Memory B cell (primary cell): Measurements from ENCODE around the gene SMCO3.
A peak's percentile ranks its signal among the peaks of the same experiment; 100 is the strongest.

Source experiments
- ATAC-seq: fragments of 150-1000 bp; cut with Tn5 transposase; 2 replicates; pipeline ENCODE4 v1.10.0; 2021; ENCODE audit warnings: low read depth, mild to moderate bottlenecking, moderate library complexity
- DNase-seq, 2 donors: peaks; one replicate each; pipeline ENCODE4 v3.0.0; 2022; ENCODE audit warnings: low spot score in 2 of 2
- H3K27ac Mint-ChIP-seq: one replicate; pipeline ENCODE4 v1.8.0; 2022; ENCODE audit warnings: mild to moderate bottlenecking, moderate library complexity, mixed read lengths
- H3K27me3 Mint-ChIP-seq: one replicate; pipeline ENCODE4 v1.8.0; 2022; ENCODE audit warnings: mixed read lengths
- H3K36me3 Mint-ChIP-seq: one replicate; pipeline ENCODE4 v1.8.0; 2022; ENCODE audit warnings: mild to moderate bottlenecking, mixed read lengths
- H3K4me1 Mint-ChIP-seq: one replicate; pipeline ENCODE4 v1.8.0; 2022; ENCODE audit warnings: mixed read lengths
- H3K4me3 Mint-ChIP-seq: one replicate; pipeline ENCODE4 v1.8.0; 2022; ENCODE audit warnings: mild to moderate bottlenecking, moderate library complexity, mixed read lengths
- H3K9me3 Mint-ChIP-seq: one replicate; pipeline ENCODE4 v1.8.0; 2022; ENCODE audit warnings: mixed read lengths

The SMCO3 gene

DNA sequence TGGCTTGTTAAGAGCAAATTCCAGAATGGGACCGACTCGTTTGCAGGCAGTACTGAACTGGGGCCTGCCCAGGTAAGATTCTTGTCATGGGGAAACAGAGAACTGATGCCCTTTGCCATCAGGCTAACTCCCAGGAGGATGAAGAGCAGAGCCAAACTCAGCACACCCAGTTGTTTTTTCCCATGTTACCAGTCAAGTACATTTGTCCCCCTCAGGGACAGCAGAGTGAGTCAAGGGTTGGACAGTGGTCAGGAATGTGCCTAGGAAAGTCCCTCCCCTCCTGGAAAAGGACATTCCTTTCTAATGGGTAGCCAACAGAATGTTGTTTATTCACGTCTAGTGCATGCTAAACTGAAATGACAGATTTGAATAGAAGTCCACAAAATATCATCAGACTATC is 27.8 kb upstream of the SMCO3 start:
- peaks cover 1% of the 10 kb centered on the region for H3K9me3 Mint-ChIP-seq
- H3K36me3 Mint-ChIP-seq: no peaks in the 10 kb centered on the region
- no peak overlapping the region for H3K4me3 Mint-ChIP-seq
- ATAC-seq (no peak), DNase-seq (no peak)
- no peaks in the 10 kb centered on the region for H3K27me3 Mint-ChIP-seq
- H3K4me1 Mint-ChIP-seq: peaks cover 7% of the 10 kb centered on the region
- no peak overlapping the region for H3K27ac Mint-ChIP-seq

DNA sequence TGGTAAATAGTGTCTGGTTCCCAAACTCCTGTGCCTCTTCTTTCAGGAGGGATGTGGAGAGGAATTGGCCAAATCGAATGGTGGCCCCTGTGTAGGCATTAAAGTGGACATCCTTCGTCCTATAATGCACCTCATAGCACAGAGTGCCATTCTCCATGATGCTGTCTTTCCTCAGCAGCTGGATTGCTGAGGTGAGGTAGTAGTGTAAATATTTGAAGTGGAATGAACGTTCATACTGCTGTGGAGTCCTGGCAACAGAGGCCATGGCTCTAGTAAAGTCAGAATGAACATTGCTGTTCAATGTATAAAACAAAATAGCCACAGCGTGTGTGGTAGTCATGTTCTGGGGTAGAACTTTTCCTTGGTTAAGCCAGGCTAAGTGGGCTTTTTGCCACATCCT is 26.6 kb upstream of the SMCO3 start:
- peaks cover 7% of the 10 kb centered on the region for H3K4me1 Mint-ChIP-seq
- H3K9me3 Mint-ChIP-seq: peaks cover 1% of the 10 kb centered on the region
- no peaks in the 10 kb centered on the region for H3K36me3 Mint-ChIP-seq
- no peak overlapping the region for H3K4me3 Mint-ChIP-seq
- no peaks in the 10 kb centered on the region for H3K27me3 Mint-ChIP-seq
- no peak for DNase-seq
- ATAC-seq: no peak
- no peak overlapping the region for H3K27ac Mint-ChIP-seq

DNA sequence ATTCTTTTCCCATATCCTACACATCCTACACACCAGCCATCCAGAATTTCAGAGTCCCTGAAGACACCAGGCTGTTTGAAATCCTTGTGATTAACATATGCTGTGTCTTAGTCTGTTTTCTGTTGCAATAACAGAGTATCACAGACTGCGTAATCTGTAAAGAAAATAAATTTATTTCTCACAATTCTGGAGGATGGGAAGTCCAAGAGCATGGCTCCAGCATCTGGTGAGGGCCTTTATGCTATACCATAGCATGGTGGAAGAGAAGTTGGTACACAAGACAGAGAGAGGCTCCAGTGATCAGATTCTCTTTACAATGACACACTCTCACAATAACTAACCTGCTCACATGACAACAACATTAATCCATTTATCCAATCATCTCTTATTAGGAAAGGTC is 25.3 kb upstream of the SMCO3 start:
- no peaks in the 10 kb centered on the region for H3K36me3 Mint-ChIP-seq
- peaks cover 5% of the 10 kb centered on the region for H3K4me1 Mint-ChIP-seq
- DNase-seq (no peak), ATAC-seq (no peak)
- no peak overlapping the region for H3K27ac Mint-ChIP-seq
- H3K9me3 Mint-ChIP-seq: peaks cover 1% of the 10 kb centered on the region
- H3K27me3 Mint-ChIP-seq: no peaks in the 10 kb centered on the region
- H3K4me3 Mint-ChIP-seq: no peak overlapping the region

DNA sequence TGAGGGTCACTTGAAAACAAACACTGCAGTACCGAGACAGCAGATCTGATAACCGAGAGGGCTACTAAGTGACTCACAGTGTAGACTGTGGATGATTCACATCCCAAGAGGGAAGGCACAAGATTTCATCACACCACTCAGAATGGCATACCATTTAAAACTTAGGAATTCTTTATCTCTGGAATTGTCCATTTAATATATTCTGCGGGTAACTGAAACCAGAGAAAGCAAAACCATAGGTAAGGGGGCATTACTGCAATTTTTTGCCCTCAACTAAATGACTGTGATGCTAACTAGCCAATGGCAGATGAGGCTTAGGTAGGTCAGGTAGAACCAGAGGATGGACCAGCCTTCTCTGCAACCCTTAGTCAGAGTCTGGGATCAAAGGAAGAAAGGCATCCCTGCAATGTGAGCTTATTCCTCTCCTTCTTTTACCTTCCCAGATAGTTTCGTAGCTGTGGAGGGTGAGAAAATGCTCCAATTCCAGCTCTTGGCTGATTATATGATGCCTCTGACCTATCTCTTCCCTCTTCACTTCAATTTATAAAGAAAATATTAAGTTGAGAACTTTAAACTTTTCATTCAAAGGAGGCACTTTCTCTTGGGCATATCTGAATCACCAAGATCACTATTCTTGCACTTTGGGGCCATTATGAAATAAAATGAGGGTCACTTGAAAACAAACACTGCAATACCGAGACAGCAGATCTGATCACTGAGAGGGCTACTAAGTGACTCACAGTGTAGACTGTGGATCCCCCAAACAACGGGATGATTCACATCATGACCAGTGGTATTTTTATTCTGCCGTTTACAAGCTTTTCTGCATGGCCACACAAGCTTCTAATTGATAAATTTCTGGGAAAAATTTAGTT is 22.6 kb upstream of the SMCO3 start:
- Mint-ChIP-seq H3K9me3 (peaks cover 3% of the 10 kb centered on the region), H3K27me3 (peaks cover 5% of the 10 kb centered on the region), H3K4me3 (no peak overlapping the region), H3K27ac (no peak overlapping the region), H3K4me1 (peaks cover 5% of the 10 kb centered on the region), H3K36me3 (peaks cover 3% of the 10 kb centered on the region)
- no peak for DNase-seq
- ATAC-seq: no peak

DNA sequence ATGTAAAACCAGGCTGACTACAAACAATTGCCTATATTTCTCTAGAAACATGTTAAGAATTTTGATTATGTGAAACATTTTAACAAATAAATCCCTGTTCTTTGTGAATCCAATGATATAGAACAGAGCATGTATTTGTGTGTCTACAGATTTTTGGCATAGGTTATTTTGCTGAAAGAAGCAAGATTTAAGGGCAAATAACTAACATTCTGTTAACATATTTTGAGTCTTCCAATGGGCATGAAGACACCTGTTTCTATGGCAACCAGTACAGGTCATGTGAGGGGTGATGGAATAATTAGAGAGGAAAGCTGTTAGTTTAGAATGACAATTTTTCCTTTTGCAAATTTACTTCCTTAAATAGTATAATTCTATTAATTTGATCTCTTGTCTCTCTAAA is 20.5 kb upstream of the SMCO3 start:
- no peak overlapping the region for H3K4me3 Mint-ChIP-seq
- H3K27me3 Mint-ChIP-seq: peaks cover 6% of the 10 kb centered on the region
- H3K36me3 Mint-ChIP-seq: peaks cover 3% of the 10 kb centered on the region
- H3K9me3 Mint-ChIP-seq: peaks cover 3% of the 10 kb centered on the region
- no peak overlapping the region for H3K27ac Mint-ChIP-seq
- ATAC-seq (no peak), DNase-seq (no peak)
- H3K4me1 Mint-ChIP-seq: peaks cover 2% of the 10 kb centered on the region

DNA sequence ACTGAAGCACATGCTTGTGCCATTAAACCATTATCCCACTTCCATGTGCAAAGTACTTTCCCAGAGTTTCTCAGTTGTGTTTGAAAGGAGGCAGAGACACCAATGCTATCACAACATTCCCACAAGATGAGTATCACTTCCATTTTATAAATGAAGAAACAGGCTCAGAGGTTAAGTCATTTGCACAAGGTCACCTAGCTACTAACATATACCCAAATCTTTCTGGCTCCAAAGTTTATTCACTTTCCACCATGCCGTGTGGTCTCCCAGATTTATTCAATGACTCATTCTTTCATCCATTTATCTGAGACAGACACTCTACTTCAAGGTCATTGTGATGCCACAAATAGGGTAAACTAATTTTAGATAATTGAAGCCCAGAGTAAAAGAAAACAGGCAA is 20.0 kb upstream of the SMCO3 start:
- DNase-seq (no peak), ATAC-seq (no peak)
- no peak overlapping the region for H3K27ac Mint-ChIP-seq
- H3K36me3 Mint-ChIP-seq: peaks cover 3% of the 10 kb centered on the region
- peaks cover 2% of the 10 kb centered on the region for H3K4me1 Mint-ChIP-seq
- no peak overlapping the region for H3K4me3 Mint-ChIP-seq
- peaks cover 6% of the 10 kb centered on the region for H3K27me3 Mint-ChIP-seq
- H3K9me3 Mint-ChIP-seq: peaks cover 2% of the 10 kb centered on the region

DNA sequence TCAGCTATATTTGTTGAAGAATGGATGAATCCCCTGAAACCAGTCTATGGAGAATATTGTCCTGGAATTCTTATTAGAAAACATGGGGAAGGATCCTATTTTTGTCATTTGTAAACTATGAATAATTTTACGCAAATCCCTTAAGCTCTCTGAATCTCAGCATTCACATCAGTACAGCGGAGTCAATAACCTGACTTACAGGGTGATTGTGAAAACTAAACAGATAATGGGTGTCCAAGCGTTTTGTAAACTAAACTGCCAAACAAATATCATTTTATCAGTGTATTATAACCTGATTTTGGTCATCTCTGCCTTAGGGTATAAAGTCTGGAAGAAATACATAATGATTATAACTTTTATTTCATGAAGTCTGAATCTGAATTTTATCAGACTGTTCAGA is 19.4 kb upstream of the SMCO3 start:
- H3K9me3 Mint-ChIP-seq: peaks cover 2% of the 10 kb centered on the region
- H3K36me3 Mint-ChIP-seq: peaks cover 3% of the 10 kb centered on the region
- H3K27ac Mint-ChIP-seq: no peak overlapping the region
- peaks cover 6% of the 10 kb centered on the region for H3K27me3 Mint-ChIP-seq
- DNase-seq (no peak), ATAC-seq (no peak)
- H3K4me3 Mint-ChIP-seq: no peak overlapping the region
- peaks cover 2% of the 10 kb centered on the region for H3K4me1 Mint-ChIP-seq

DNA sequence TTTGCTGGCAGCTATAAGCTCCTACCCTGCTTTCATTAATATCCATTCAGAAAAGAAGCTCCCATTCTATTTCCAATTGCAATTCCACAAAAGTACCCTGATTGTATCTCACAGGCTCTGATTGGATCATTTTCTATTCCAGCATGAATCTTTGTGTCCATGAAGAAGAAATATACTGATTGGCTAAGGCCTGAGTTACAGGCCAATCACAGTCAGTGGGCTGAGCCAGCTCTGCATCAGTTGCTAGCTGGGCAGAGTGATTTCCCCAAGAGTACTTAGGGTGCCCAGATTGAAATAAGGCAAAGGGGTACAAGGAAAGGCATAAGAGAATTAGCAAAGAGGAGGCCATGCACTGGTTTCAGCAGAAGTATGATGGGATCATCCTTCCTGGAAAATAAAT is 14.9 kb upstream of the SMCO3 start:
- no peak overlapping the region for H3K27ac Mint-ChIP-seq
- H3K27me3 Mint-ChIP-seq: peaks cover 6% of the 10 kb centered on the region
- H3K36me3 Mint-ChIP-seq: peaks cover 3% of the 10 kb centered on the region
- ATAC-seq (peak; percentile 70), DNase-seq (no peak)
- no peaks in the 10 kb centered on the region for H3K4me1 Mint-ChIP-seq
- no peak overlapping the region for H3K4me3 Mint-ChIP-seq
- H3K9me3 Mint-ChIP-seq: peaks cover 2% of the 10 kb centered on the region

DNA sequence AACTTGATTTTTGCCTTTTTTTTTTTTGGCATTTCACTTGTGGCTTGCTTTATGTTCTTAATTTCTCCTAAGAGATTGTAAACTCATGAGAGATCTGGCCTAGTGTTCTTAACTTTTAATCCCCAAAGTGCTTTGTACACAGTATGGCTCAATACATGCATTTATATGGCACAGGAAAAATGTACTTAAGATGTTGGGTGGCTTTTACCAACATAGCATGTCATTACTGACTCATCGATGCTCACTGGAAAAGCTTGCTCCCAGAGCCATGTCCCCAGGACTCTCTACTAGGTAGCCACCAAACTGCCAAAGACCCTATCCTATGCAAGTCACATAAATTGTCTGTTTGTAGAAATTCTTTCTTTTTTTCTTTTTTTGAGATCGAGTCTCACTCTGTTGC is 13.1 kb upstream of the SMCO3 start:
- H3K27me3 Mint-ChIP-seq: peaks cover 4% of the 10 kb centered on the region
- peaks cover 3% of the 10 kb centered on the region for H3K36me3 Mint-ChIP-seq
- ATAC-seq: no peak
- DNase-seq: no peak
- H3K4me3 Mint-ChIP-seq: no peak overlapping the region
- H3K4me1 Mint-ChIP-seq: no peaks in the 10 kb centered on the region
- peaks cover 2% of the 10 kb centered on the region for H3K9me3 Mint-ChIP-seq
- no peak overlapping the region for H3K27ac Mint-ChIP-seq

DNA sequence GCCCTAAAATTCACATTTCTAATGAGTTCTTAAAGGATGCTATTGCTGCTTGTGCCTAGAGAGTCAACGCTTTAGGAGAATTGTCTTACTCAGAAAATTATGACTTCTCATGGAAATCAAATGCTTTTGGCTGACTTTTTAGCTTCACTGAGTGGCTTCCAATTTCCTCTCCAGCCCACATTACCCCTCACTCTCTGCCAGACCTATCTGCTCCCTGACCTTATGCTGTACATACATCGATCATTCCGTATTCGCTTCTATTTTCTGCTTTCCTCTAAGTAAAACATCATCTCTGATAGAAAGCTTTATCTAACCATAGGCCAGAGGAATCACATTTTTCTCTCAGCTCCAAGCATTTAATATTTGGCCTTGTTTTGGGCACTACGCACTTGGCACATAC is 12.5 kb upstream of the SMCO3 start:
- ATAC-seq: no peak
- DNase-seq: no peak
- H3K4me3 Mint-ChIP-seq: no peak overlapping the region
- H3K27ac Mint-ChIP-seq: no peak overlapping the region
- peaks cover 1% of the 10 kb centered on the region for H3K36me3 Mint-ChIP-seq
- no peaks in the 10 kb centered on the region for H3K4me1 Mint-ChIP-seq
- H3K9me3 Mint-ChIP-seq: no peaks in the 10 kb centered on the region
- peaks cover under 1% of the 10 kb centered on the region for H3K27me3 Mint-ChIP-seq

DNA sequence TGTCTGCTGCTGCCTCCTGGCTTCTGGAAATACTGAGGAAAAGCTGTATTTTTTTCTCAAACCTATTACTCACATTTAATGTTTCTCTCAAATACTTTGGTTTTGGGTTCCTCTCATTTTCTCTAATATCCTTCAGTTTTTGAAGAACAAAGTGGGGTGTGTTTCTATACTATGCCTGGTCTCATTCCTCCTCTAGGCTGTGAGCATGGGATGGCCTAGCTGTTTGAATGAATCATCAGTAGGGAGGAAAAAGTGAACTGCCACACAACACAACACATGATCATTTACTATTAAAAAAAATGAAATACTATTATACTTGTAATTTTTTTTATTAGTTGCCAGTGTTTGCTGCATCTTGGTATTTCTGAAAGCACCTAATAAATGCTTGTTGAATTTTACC is 11.3 kb upstream of the SMCO3 start:
- Mint-ChIP-seq H3K36me3 (peaks cover 1% of the 10 kb centered on the region), H3K27ac (no peak overlapping the region), H3K9me3 (no peaks in the 10 kb centered on the region), H3K4me3 (no peak overlapping the region), H3K27me3 (no peaks in the 10 kb centered on the region), H3K4me1 (no peaks in the 10 kb centered on the region)
- ATAC-seq: no peak
- DNase-seq: no peak

DNA sequence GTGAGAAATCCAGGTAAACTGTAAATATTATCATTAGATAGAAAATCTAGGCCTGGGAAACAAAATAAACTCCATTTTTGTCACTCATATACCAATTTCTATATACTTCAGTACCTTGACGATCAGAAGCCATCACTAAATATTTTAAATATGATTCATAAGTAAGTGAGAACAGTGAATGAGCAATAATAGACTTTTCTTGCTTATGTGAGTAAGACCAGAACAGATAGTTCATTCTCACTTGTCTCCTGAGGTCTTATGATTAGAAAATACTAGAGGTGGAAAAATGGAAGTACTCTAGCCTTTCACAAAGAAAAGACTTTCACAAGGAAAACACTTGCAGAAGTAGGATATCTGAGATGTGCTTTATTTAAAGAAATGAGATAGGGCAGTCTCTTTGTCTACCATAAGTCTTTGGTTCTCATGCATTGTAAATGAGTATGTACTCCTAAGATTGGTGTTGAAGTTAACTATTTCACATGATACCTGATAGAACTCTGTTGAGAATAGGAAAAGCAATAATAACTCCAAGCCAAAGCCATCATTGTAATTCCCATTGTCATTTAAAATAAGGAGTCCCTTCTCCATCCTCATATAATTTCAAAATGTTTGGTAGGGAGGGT is 10.1 kb upstream of the SMCO3 start:
- no peak overlapping the region for H3K4me3 Mint-ChIP-seq
- ATAC-seq: no peak
- no peaks in the 10 kb centered on the region for H3K27me3 Mint-ChIP-seq
- peaks cover 1% of the 10 kb centered on the region for H3K36me3 Mint-ChIP-seq
- H3K9me3 Mint-ChIP-seq: no peaks in the 10 kb centered on the region
- no peak for DNase-seq
- H3K27ac Mint-ChIP-seq: no peak overlapping the region
- no peaks in the 10 kb centered on the region for H3K4me1 Mint-ChIP-seq

DNA sequence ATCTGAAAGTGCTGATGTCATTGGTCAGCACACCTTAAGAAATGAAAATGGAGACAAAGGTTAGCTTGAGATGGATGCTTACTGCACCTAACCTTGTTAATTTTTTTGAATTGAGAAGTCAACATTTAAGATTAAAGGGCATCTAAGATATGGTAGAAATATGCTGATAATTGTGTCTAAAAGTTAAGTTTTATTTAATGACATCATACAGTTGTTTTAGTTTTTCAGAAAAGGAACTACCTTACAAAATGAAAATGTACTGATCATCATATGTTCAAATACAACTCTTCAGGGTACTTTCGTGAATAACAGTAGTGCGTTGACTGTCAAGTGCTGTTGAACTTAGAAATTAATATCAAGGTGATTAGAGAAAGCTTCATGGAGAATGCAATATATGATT is 2.5 kb downstream of the SMCO3 start:
- H3K27ac Mint-ChIP-seq: no peak overlapping the region
- peaks cover 1% of the 10 kb centered on the region for H3K36me3 Mint-ChIP-seq

DNA sequence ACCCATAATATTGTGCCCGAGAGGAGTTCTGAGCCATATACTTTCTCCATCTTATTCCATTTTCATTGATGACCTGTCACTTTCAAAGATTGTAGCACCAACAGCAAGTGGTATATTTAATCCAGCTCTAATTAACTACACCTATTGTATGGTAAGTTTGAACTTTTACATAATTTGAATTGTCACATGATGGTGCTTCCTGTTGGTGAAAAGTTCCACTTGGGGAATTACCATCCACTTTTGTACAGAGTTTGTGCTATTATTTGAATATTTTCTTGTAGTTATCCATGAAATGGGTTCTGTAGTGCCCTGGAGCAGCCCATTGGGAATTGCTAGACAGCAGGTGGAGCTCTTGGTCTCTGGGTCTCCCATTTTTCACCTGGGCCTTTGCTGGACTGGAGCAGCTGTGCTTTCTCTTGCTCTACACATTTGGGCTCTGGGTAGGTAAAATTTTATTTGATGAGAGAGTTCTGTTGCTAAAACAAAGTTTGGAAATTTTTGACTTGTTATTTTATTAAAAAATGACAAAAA is 3.0 kb downstream of the SMCO3 start:
- Mint-ChIP-seq H3K9me3 (no peaks in the 10 kb centered on the region), H3K27me3 (no peaks in the 10 kb centered on the region), H3K36me3 (peaks cover 1% of the 10 kb centered on the region), H3K4me1 (peaks cover 10% of the 10 kb centered on the region), H3K27ac (peak overlapping the region; percentile 41), H3K4me3 (peak overlapping the region; percentile 62)
- peak; percentile 83 for ATAC-seq
- no peak for DNase-seq

More for the DNA sequence above, 2.5 kb downstream of the SMCO3 start:
- Mint-ChIP-seq H3K4me3 (no peak overlapping the region), H3K9me3 (no peaks in the 10 kb centered on the region), H3K4me1 (peaks cover 10% of the 10 kb centered on the region), H3K27me3 (no peaks in the 10 kb centered on the region)
- DNase-seq (no peak), ATAC-seq (no peak)
